ENCODE results near the gene ATP6AP2. TPM values are rescaled to one million over a fixed set of nuclear protein-coding genes. Genes with fewer than 3 reads are reported as not detected.

The ATP6AP2 gene
- total and polyA plus RNA-seq, 9 of the 15 experiments (the other 6 are each of a cell fraction or from before 2014, with no cell fraction given): 23.3 to 131 (median 41.9) TPM

DNA sequence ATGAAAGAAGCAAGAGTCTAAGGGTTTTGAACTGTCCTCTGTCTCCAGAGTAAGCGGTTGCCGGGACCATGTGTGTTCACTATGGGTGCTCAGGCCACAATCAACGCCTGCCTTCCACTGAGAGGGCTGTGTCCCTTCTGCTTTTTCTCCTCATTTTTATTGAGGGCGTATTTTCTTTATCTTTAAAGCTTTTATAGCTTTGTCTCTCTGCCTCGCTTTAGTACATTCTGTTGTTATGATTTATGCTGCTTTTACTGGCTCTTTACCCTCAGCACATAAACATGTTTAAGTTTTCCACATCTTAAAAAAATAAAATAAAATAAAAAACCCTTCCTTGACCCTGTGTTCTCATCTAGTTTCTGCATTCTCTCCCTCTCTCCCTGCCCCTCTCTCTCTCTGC is 42.4 kb upstream of the ATP6AP2 start:
- ChIA-PET CTCF (ENCODE audit: low intra/inter-chr PET ratio) (no interaction called here), POLR2A (interaction anchor here (0.7 kb wide), 1 partner anchor 12 kb away, joined by 4 read pairs; no protein-coding TSS in a partner anchor)
- peaks cover 6 to 7% of the 10 kb centered on the region in 2 experiments; a peak in 3 of 5 replicates for H3K4me1 ChIP-seq (replicated peaks in 1 of 2; ENCODE audit: control insufficient read depth in 2 of 2, insufficient read depth in 2 of 2, low read length in 2 of 2)
- DNase-seq (ENCODE audit: extremely low read depth in 1 of 4, low spot score in 3 of 4): no peak
- no peak for ATAC-seq
- no peak overlapping the region for H3K9ac ChIP-seq (ENCODE audit: insufficient read depth in 1 of 2, low read depth in 2 of 2, low read length in 2 of 2)
- 0 out of 5 replicates have a peak, but pooled peaks cover 0 to 6% of the 10 kb centered on the region in 2 experiments for H3K27me3 ChIP-seq (ENCODE audit: control insufficient read depth in 2 of 2, insufficient read depth in 2 of 2, low read length in 2 of 2)
- FAIRE-seq: no peak
- no peak overlapping the region for H3K4me2 ChIP-seq (ENCODE audit: insufficient read depth, low read length)
- H3K9me3 ChIP-seq (replicated peaks; ENCODE audit: control insufficient read depth, insufficient read depth, low read depth, low read length): no peaks in the 10 kb centered on the region
- H2AFZ ChIP-seq (ENCODE audit: low read depth, low read length): no peak overlapping the region
- H3K9me1 ChIP-seq (ENCODE audit: control insufficient read depth, insufficient read depth, low read length): no peaks in the 10 kb centered on the region
- no peaks in the 10 kb centered on the region for H3K36me3 ChIP-seq (ENCODE audit: control insufficient read depth, insufficient read depth, low read length)
- intact Hi-C loops (cut with micrococcal nuclease): no loop called here
- in situ Hi-C loops (cut with MboI): no loop called here
- no peaks in the 10 kb centered on the region for H3K79me2 ChIP-seq (ENCODE audit: control insufficient read depth, insufficient read depth, low read length)
- H3K4me3 ChIP-seq: no peak overlapping the region
- no TSS peak for BruUV-seq (replicated peaks)
- no peaks in the 10 kb centered on the region for H4K20me1 ChIP-seq (replicated peaks; ENCODE audit: control insufficient read depth, insufficient read depth, low read length)
- no peak overlapping the region for H3K27ac ChIP-seq (ENCODE audit: extremely low read depth, low read depth, low read length)
- no peak for TF ChIP-seq BACH1 (tag; IDR thresholded peaks at IDR 0.05)
- no peak for TF ChIP-seq RBM22 (IDR thresholded peaks at IDR 0.05; ENCODE audit: low read depth, low read length, poor library complexity, severe bottlenecking)
- no peak for TF ChIP-seq RBM17 (IDR thresholded peaks at IDR 0.05; ENCODE audit: borderline replicate concordance, low read depth, low read length)
- no peak for TF ChIP-seq DPF2 (IDR thresholded peaks at IDR 0.05)
- 25% methylated on average over 5 of the region's 5 CpGs for WGBS (ENCODE audit: insufficient coverage, low coverage, missing lambda C conversion rate)
